Kidney capillary endothelial cell (primary cell): ENCODE data around the gene SLC6A12.
"Not testable (repeated sequence)": the region's sequence is repeated elsewhere in the genome, so short reads cannot be mapped to it uniquely, and the experiment has no call there.

Experiments
- DNase-seq: peaks from one replicate; pipeline ENCODE4 v3.0.0-alpha.2; 2018; ENCODE audit warnings: low spot score

The SLC6A12 gene

GRCh38 chr12:214003-214741 is at the start of gene SLC6A12:
TSS of gene SLC6A12 (minus strand) at chr12:214157. CDS start at chr12:209986, 4,171 bp downstream.
- DNase-seq = no peak

GRCh38 chr12:263574-263973 is 49.6 kb upstream of the SLC6A12 start:
- no peak for DNase-seq

GRCh38 chr12:262817-263216 is 48.9 kb upstream of the SLC6A12 start, which contains the start of gene SLC6A13:
TSS of gene SLC6A13 (minus strand) at chr12:262836. CDS start at chr12:260052, 2,784 bp downstream.
- DNase-seq = no peak

- DNase-seq = no peak
These were observed 48.2 kb upstream of the SLC6A12 start for GRCh38 chr12:262113-262512.

GRCh38 chr12:257521-258321 is 43.8 kb upstream of the SLC6A12 start:
- DNase-seq = no peak

- no peak for DNase-seq
These were observed 43.0 kb upstream of the SLC6A12 start for GRCh38 chr12:256958-257357.

- no peak for DNase-seq
These were observed 42.3 kb upstream of the SLC6A12 start for GRCh38 chr12:256225-256624.

- no peak for DNase-seq
These were observed 41.0 kb upstream of the SLC6A12 start for GRCh38 chr12:254912-255311.

- DNase-seq = no peak
These were observed 40.1 kb upstream of the SLC6A12 start for GRCh38 chr12:254039-254438.

- DNase-seq = no peak
These were observed 39.3 kb upstream of the SLC6A12 start for GRCh38 chr12:253116-253831.

GRCh38 chr12:252636-253035 is 38.7 kb upstream of the SLC6A12 start:
- no peak for DNase-seq

GRCh38 chr12:247271-247670 is 33.3 kb upstream of the SLC6A12 start:
- DNase-seq = no peak

- DNase-seq = no peak
These were observed 29.4 kb upstream of the SLC6A12 start for GRCh38 chr12:243381-243780.

- DNase-seq = no peak
These were observed 28.5 kb upstream of the SLC6A12 start for GRCh38 chr12:242496-242895.

- no peak for DNase-seq
These were observed 27.3 kb upstream of the SLC6A12 start for GRCh38 chr12:241266-241665.

GRCh38 chr12:240566-240965 is 26.6 kb upstream of the SLC6A12 start:
- DNase-seq = no peak

- DNase-seq = no peak
These were observed 24.9 kb upstream of the SLC6A12 start for GRCh38 chr12:238736-239398.

- DNase-seq = no peak
These were observed 24.2 kb upstream of the SLC6A12 start for GRCh38 chr12:238116-238515.

- no peak for DNase-seq
These were observed 23.3 kb upstream of the SLC6A12 start for GRCh38 chr12:237026-237815.

- DNase-seq = no peak
These were observed 22.5 kb upstream of the SLC6A12 start for GRCh38 chr12:236445-236844.

- DNase-seq = not testable (repeated sequence)
These were observed 22.0 kb upstream of the SLC6A12 start for GRCh38 chr12:235967-236366.
